ENCODE data around the gene OTOS. TPM values are rescaled to one million over a fixed set of nuclear protein-coding genes. Genes with fewer than 3 reads are reported as not detected.

Gene OTOS
- total and polyA plus RNA-seq, 4 donors = not detected

- Histone ChIP-seq H3K9ac (ENCODE audit: low read depth in 1 of 2, low read length in 2 of 2) (no peak overlapping the region), H3K9me3 (ENCODE audit: control insufficient read depth in 4 of 4, low read length in 3 of 4) (no peaks in the 10 kb centered on the region), H3K27ac (ENCODE audit: low read depth in 1 of 2, low read length in 2 of 2) (no peak overlapping the region), H3K4me3 (ENCODE audit: low read depth in 1 of 3, low read length in 3 of 3) (no peak overlapping the region), H3K27me3 (ENCODE audit: control insufficient read depth in 4 of 4, insufficient read depth in 4 of 4, low read length in 3 of 4) (peaks cover 0 to 2% (median 0%) of the 10 kb centered on the region in 4 donors), H3K36me3 (ENCODE audit: control insufficient read depth in 4 of 4, insufficient read depth in 3 of 4, low read depth in 1 of 4, low read length in 3 of 4) (no peaks in the 10 kb centered on the region), H3K4me1 (ENCODE audit: control insufficient read depth in 4 of 4, insufficient read depth in 4 of 4, low read length in 3 of 4) (peaks cover 6 to 15% (median 12%) of the 10 kb centered on the region in 4 donors)
- WGBS = 74% methylated on average over 14 of the region's 14 CpGs
- no peak for DNase-seq (ENCODE audit: low spot score)
- TF ChIP-seq FOXA2 (IDR thresholded peaks at IDR 0.05) = no peak
- TF ChIP-seq YY1 (IDR thresholded peaks at IDR 0.05) = no peak
- no peak for TF ChIP-seq RAD21 (IDR thresholded peaks at IDR 0.05)
- TF ChIP-seq TAF1 (conservative IDR thresholded peaks at IDR 0.05) = no peak
- no peak for TF ChIP-seq GABPA (IDR thresholded peaks at IDR 0.05 in 1 of 2, conservative IDR thresholded peaks at IDR 0.05 in 1 of 2)
- no peak for TF ChIP-seq EGR1 (IDR thresholded peaks at IDR 0.05; ENCODE audit: low read depth in 2 of 2)
- no peak for TF ChIP-seq NR2F2 (IDR thresholded peaks at IDR 0.05)
- no peak for TF ChIP-seq HNF4A (conservative IDR thresholded peaks at IDR 0.05)
- TF ChIP-seq CTCF (IDR thresholded peaks at IDR 0.05; ENCODE audit: low read depth, low read length, missing input control) = no peak
- no peak for TF ChIP-seq SP1 (IDR thresholded peaks at IDR 0.05)
- TF ChIP-seq ATF3 (IDR thresholded peaks at IDR 0.05) = no peak
- no peak for TF ChIP-seq HNF4G (IDR thresholded peaks at IDR 0.05)
Measured at GRCh38 chr2:240139666-240140393, 628 bp downstream of the OTOS start.

GRCh38 chr2:240139011-240139441, 1.4 kb downstream of the OTOS start:
- Histone ChIP-seq H3K4me1 (ENCODE audit: control insufficient read depth in 4 of 4, insufficient read depth in 4 of 4, low read length in 3 of 4) (peaks cover 9 to 22% (median 17%) of the 10 kb centered on the region in 4 donors), H3K36me3 (ENCODE audit: control insufficient read depth in 4 of 4, insufficient read depth in 3 of 4, low read depth in 1 of 4, low read length in 3 of 4) (no peaks in the 10 kb centered on the region), H3K9ac (ENCODE audit: low read depth in 1 of 2, low read length in 2 of 2) (no peak overlapping the region), H3K9me3 (ENCODE audit: control insufficient read depth in 4 of 4, low read length in 3 of 4) (no peaks in the 10 kb centered on the region), H3K27me3 (ENCODE audit: control insufficient read depth in 4 of 4, insufficient read depth in 4 of 4, low read length in 3 of 4) (peaks cover 0 to 2% (median 0%) of the 10 kb centered on the region in 4 donors), H3K4me3 (ENCODE audit: low read depth in 1 of 3, low read length in 3 of 3) (no peak overlapping the region), H3K27ac (ENCODE audit: low read depth in 1 of 2, low read length in 2 of 2) (no peak overlapping the region)
- DNase-seq (ENCODE audit: low spot score) = no peak
- 91% methylated on average over 15 of the region's 15 CpGs for WGBS
- TF ChIP-seq RAD21 (IDR thresholded peaks at IDR 0.05) (no peak), SP1 (IDR thresholded peaks at IDR 0.05) (no peak), MAX (IDR thresholded peaks at IDR 0.05) (no peak), HNF4G (IDR thresholded peaks at IDR 0.05) (no peak), RXRA (IDR thresholded peaks at IDR 0.05) (no peak), YY1 (IDR thresholded peaks at IDR 0.05) (no peak), ZBTB33 (IDR thresholded peaks at IDR 0.05) (no peak), JUND (IDR thresholded peaks at IDR 0.05) (no peak), GABPA (IDR thresholded peaks at IDR 0.05 in 1 of 2, conservative IDR thresholded peaks at IDR 0.05 in 1 of 2) (no peak), FOXA1 (IDR thresholded peaks at IDR 0.05) (no peak), REST (IDR thresholded peaks at IDR 0.05) (no peak), NR2F2 (IDR thresholded peaks at IDR 0.05) (no peak), EGR1 (IDR thresholded peaks at IDR 0.05; ENCODE audit: low read depth in 2 of 2) (no peak), ATF3 (IDR thresholded peaks at IDR 0.05) (no peak), HNF4A (conservative IDR thresholded peaks at IDR 0.05) (no peak), TAF1 (conservative IDR thresholded peaks at IDR 0.05) (no peak), FOXA2 (IDR thresholded peaks at IDR 0.05) (no peak), CTCF (IDR thresholded peaks at IDR 0.05; ENCODE audit: low read depth, low read length, missing input control) (no peak)

Measured in liver (tissue), 9 donors.